Right lobe of liver (tissue), 4 donors: ENCODE results near the gene C9orf152.

Experiments
- CTCF ChIP-seq, 4 donors: fragments of 200-600 bp in 3 of 4; fragments of 450-650 bp in 1 of 4; IDR thresholded peaks; one replicate each; pipeline versions ENCODE4 v1.5.1 to v1.8.0; 2016 to 2022; ENCODE audit warnings: antibody characterized with exemption in 4 of 4, mild to moderate bottlenecking in 2 of 4
- POLR2A ChIP-seq: fragments of 450-650 bp; IDR thresholded peaks from one replicate; pipeline ENCODE4 v1.6.1; 2017; ENCODE audit warnings: antibody characterized with exemption, mild to moderate bottlenecking
- donor health status: DM: no; HTN: no; CAD: no.
- donor health status: DM: no; HTN: no; CAD: no.
- donor health status: DM: no; HTN: yes; CAD: no.

GRCh38 chr9:110170357-110171257 lies 37.4 kb downstream of the C9orf152 start:
- no peak for TF ChIP-seq CTCF (IDR thresholded peaks at IDR 0.05)
- no peak for TF ChIP-seq POLR2A
